ENCODE measurements around the gene ILKAP. TPM values are rescaled to one million over a fixed set of nuclear protein-coding genes. Genes with fewer than 3 reads are reported as not detected.
A peak's percentile ranks its signal among the peaks of the same experiment; 100 is the strongest.

The ILKAP gene
- total and polyA plus RNA-seq, 8 donors = 20.4 to 59.4 (median 37.8) TPM

DNA sequence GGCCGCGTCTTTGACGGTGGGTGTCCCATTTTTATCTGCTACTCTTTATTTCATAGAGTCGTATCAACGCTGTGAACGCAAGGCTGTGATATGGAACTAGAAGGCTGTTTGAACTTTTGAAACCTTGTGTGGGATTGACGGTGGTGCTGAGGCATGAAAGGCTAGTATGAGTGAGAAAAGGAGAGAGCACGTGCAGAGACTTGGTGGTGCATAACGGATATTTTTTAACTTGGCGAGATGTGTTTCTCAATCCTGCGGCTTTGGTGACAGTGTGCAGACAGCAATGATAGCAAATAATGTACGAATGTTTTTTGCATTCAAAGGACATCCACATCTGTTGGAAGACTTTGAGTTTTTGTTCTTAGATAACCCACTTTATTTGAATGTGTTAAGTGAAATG lies 30.1 kb upstream of the ILKAP start:
- WGBS, 5 donors = 76 to 91% (median 87%) methylated on average over 12 of the region's 12 CpGs
- no peak overlapping the region for H3K27ac ChIP-seq
- H3K27me3 ChIP-seq = peaks cover 0 to 12% (median 3%) of the 10 kb centered on the region in 3 donors
- intact Hi-C loops (cut with DNase I; ENCODE audit: low total_unique reads) = no loop called here
- H3K9me3 ChIP-seq = no peaks in the 10 kb centered on the region
- H3K36me3 ChIP-seq = no peaks in the 10 kb centered on the region
- H3K4me1 ChIP-seq = peaks cover 0 to 31% (median 24%) of the 10 kb centered on the region in 4 donors
- DNase-seq = no peak
- no peak for TF ChIP-seq POLR2AphosphoS5 (IDR thresholded peaks at IDR 0.05)
- no peak for TF ChIP-seq EP300 (IDR thresholded peaks at IDR 0.05)
- TF ChIP-seq, protein P1, sequence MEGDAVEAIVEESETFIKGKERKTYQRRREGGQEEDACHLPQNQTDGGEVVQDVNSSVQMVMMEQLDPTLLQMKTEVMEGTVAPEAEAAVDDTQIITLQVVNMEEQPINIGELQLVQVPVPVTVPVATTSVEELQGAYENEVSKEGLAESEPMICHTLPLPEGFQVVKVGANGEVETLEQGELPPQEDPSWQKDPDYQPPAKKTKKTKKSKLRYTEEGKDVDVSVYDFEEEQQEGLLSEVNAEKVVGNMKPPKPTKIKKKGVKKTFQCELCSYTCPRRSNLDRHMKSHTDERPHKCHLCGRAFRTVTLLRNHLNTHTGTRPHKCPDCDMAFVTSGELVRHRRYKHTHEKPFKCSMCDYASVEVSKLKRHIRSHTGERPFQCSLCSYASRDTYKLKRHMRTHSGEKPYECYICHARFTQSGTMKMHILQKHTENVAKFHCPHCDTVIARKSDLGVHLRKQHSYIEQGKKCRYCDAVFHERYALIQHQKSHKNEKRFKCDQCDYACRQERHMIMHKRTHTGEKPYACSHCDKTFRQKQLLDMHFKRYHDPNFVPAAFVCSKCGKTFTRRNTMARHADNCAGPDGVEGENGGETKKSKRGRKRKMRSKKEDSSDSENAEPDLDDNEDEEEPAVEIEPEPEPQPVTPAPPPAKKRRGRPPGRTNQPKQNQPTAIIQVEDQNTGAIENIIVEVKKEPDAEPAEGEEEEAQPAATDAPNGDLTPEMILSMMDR (IDR thresholded peaks at IDR 0.05) = no peak
- TF ChIP-seq POLR2A (IDR thresholded peaks at IDR 0.05) = no peak
- H3K4me3 ChIP-seq = no peak overlapping the region

DNA sequence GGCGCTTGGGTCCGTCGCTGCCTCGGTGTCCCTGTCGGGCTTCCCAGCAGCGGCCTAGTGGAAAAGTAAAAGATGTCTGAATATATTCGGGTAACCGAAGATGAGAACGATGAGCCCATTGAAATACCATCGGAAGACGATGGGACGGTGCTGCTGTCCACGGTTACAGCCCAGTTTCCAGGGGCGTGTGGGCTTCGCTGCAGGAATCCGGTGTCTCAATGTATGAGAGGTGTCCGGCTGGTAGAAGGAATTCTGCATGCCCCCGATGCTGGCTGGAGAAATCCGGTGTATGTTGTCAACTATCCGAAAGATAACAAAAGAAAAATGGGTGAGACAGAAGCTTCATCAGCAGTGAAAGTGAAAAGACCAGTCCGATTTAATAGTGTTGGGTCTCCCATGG lies 28.3 kb upstream of the ILKAP start:
- H3K9me3 ChIP-seq = no peaks in the 10 kb centered on the region
- no peaks in the 10 kb centered on the region for H3K36me3 ChIP-seq
- DNase-seq = no peak
- intact Hi-C loops (cut with DNase I; ENCODE audit: low total_unique reads) = no loop called here
- H3K27me3 ChIP-seq = peaks cover 0 to 6% (median 0%) of the 10 kb centered on the region in 3 donors
- TF ChIP-seq, protein P1 (IDR thresholded peaks at IDR 0.05) = no peak
- no peak for TF ChIP-seq POLR2AphosphoS5 (IDR thresholded peaks at IDR 0.05)
- TF ChIP-seq POLR2A (IDR thresholded peaks at IDR 0.05) = no peak
- no peak for TF ChIP-seq EP300 (IDR thresholded peaks at IDR 0.05)
- H3K4me3 ChIP-seq = peak overlapping the region; percentile 42 to 66 (median 60)
- peaks cover 0 to 47% (median 23%) of the 10 kb centered on the region in 4 donors for H3K4me1 ChIP-seq
- 59 to 64% (median 61%) methylated on average over 21 of the region's 21 CpGs for WGBS, 5 donors
- H3K27ac ChIP-seq = peak overlapping the region in 1 of 5 donors; percentile 73

DNA sequence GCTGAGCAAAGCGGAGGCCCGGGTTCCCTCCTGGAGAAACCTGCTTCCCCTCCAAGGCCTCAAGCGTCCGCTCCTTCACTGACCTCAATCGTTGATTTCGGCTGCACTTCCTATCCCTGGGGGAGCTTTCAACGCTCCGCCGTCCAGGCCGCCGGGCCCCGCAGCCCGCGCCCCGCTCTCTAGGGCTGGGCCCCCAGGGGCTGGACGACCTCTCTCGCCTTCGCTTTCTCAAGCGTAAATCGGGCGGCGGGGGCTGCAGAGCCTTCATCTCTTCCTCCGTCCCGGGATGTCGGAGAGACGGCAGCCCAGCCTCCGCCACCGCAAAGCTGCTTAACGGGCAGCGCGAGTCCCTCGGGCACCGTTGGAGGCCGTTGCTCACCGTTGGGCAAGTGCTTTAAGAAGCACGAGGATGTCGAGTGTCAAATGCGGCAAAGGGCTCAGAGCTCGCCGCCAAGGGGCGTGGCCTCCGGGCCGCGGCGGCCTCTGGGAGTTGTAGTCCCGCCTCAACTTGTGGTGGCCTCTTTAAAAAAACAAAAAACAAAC lies 27.8 kb upstream of the ILKAP start:
- Histone ChIP-seq H3K27ac (peak overlapping the region in 4 of 5 donors; percentile 32 to 73 (median 60)), H3K36me3 (peaks cover 0 to 5% (median 0%) of the 10 kb centered on the region in 4 donors), H3K4me3 (peak overlapping the region; percentile 42 to 66 (median 60)), H3K4me1 (peaks cover 0 to 48% (median 23%) of the 10 kb centered on the region in 4 donors), H3K27me3 (peaks cover 0 to 6% (median 0%) of the 10 kb centered on the region in 3 donors), H3K9me3 (no peaks in the 10 kb centered on the region)
- intact Hi-C loops (cut with DNase I; ENCODE audit: low total_unique reads) = no loop called here
- TF ChIP-seq POLR2AphosphoS5 (IDR thresholded peaks at IDR 0.05) = peak in 2 of 3 donors; percentile 29 to 49
- TF ChIP-seq EP300 (IDR thresholded peaks at IDR 0.05) = no peak
- DNase-seq = peak; percentile 75 to 92
- WGBS, 5 donors = 4 to 27% (median 10%) methylated on average over 20 to 46 of the region's 46 CpGs

DNA sequence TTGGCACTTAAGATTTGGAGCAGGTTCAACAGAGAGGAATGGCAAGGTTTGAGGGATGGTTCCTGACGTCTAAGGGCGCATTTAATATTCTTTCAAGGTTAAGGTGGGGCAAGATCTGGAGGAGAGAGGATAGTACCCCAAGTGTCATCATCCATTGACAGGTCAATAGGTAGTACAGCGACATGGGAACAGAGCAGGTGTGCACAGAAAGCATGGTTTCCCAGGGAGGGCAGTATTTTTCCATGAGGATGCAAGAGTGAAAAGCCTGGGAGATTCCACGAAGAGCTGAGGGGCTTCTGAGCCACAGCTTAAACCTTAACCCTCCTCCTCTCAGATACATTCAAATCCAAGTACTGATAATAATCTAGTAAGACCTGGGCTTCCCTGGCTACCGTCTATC lies 27.2 kb upstream of the ILKAP start:
- Histone ChIP-seq H3K4me3 (peak overlapping the region; percentile 42 to 66 (median 60)), H3K27me3 (peaks cover 0 to 6% (median 0%) of the 10 kb centered on the region in 3 donors), H3K36me3 (peaks cover 0 to 5% (median 0%) of the 10 kb centered on the region in 4 donors), H3K27ac (peak overlapping the region in 2 of 5 donors; percentile 71 to 73), H3K4me1 (peaks cover 0 to 53% (median 27%) of the 10 kb centered on the region in 4 donors), H3K9me3 (no peaks in the 10 kb centered on the region)
- 66 to 86% (median 80%) methylated on average over 5 of the region's 5 CpGs for WGBS, 5 donors
- intact Hi-C loops (cut with DNase I; ENCODE audit: low total_unique reads) = no loop called here
- TF ChIP-seq POLR2AphosphoS5 (IDR thresholded peaks at IDR 0.05) (no peak), POLR2A (IDR thresholded peaks at IDR 0.05) (no peak), EP300 (IDR thresholded peaks at IDR 0.05) (no peak)
- TF ChIP-seq, protein P1 (IDR thresholded peaks at IDR 0.05) = no peak
- no peak for DNase-seq

DNA sequence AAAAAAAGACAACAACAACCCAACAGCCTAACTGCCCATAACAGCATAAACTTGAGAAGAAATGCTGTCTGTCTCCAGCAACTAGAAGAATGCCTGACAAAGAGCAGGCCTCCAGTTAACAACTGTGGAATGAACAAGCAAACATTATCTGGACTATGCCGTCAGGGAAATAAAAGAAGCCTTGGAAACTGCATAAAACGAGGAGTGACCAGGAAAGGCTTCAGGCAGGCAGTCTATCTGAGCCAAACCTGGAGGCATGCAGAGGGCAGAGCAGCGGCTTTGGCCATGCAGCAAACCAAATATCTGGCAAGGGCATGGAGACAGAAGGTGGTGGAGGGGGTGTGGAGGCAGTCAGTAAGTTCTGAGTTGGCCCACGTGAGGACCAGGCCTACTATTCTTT lies 25.2 kb upstream of the ILKAP start:
- intact Hi-C loops (cut with DNase I; ENCODE audit: low total_unique reads) = no loop called here
- TF ChIP-seq POLR2AphosphoS5 (IDR thresholded peaks at IDR 0.05) (peak in 2 of 3 donors; percentile 54 to 60), EP300 (IDR thresholded peaks at IDR 0.05) (no peak), POLR2A (IDR thresholded peaks at IDR 0.05) (no peak)
- H3K9me3 ChIP-seq = no peaks in the 10 kb centered on the region
- H3K4me1 ChIP-seq = peaks cover 0 to 53% (median 24%) of the 10 kb centered on the region in 4 donors
- DNase-seq = peak; percentile 40 to 79
- H3K4me3 ChIP-seq = no peak overlapping the region
- H3K27ac ChIP-seq = peak overlapping the region in 3 of 5 donors; percentile 5 to 73 (median 52)
- no peaks in the 10 kb centered on the region for H3K27me3 ChIP-seq
- 22 to 47% (median 41%) methylated on average over 4 of the region's 4 CpGs for WGBS, 5 donors
- H3K36me3 ChIP-seq = peaks cover 0 to 9% (median 3%) of the 10 kb centered on the region in 4 donors

All from stomach (tissue), 9 donors.